WERI-Rb-1 (cell line): Measurements from ENCODE around the gene TEX52.

Experiments
- DNase-seq: peaks from one replicate; pipeline ENCODE4 v3.0.0-alpha.2; 2020
- H3K27ac ChIP-seq: fragments of 250-450 bp; sonication (Bioruptor Pico); 2 replicates; pipeline ENCODE4 v1.5.1; 2020; ENCODE audit warnings: mild to moderate bottlenecking, moderate library complexity
- H3K27me3 ChIP-seq: fragments of 250-450 bp; sonication (Bioruptor Pico); 2 replicates; pipeline ENCODE4 v1.5.1; 2021; ENCODE audit warnings: mild to moderate bottlenecking, low read depth, moderate library complexity; ENCODE audit not compliant: insufficient read depth, severe bottlenecking
- H3K36me3 ChIP-seq: fragments of 250-450 bp; sonication (Bioruptor Pico); 2 replicates; pipeline ENCODE4 v1.5.1; 2020; ENCODE audit warnings: mild to moderate bottlenecking, moderate library complexity
- H3K4me3 ChIP-seq: 2 replicates; pipeline ENCODE4 v1.5.1; 2011; ENCODE audit warnings: low read depth, mild to moderate bottlenecking, control low read depth, low read length
- H3K9me3 ChIP-seq: fragments of 250-450 bp; sonication (Bioruptor Pico); 2 replicates; pipeline ENCODE4 v1.5.1; 2021; ENCODE audit warnings: mild to moderate bottlenecking, moderate library complexity; ENCODE audit not compliant: severe bottlenecking
- CTCF ChIP-seq: IDR thresholded peaks from 2 replicates; pipeline ENCODE4 v1.5.1; 2011; ENCODE audit warnings: low read depth, mild to moderate bottlenecking, control low read depth, inconsistent platforms, low read length

TEX52 gene

GRCh38 chr12:2812290-2813213, 44.3 kb downstream of the TEX52 start, which contains the start of gene ITFG2:
ITFG2 (plus strand) TSS chr12:2812668; CDS start chr12:2812761, 93 bp downstream.
- H3K36me3 ChIP-seq = peaks cover 6% of the 10 kb centered on the region
- H3K9me3 ChIP-seq = no peaks in the 10 kb centered on the region
- H3K4me3 ChIP-seq = peak within 1 kb of the TSS; percentile 81
- DNase-seq = peak; percentile 98
- no peak for TF ChIP-seq CTCF
- H3K27me3 ChIP-seq = no peaks in the 10 kb centered on the region
- peak within 1 kb of the TSS; percentile 98 for H3K27ac ChIP-seq

- H3K9me3 ChIP-seq = no peaks in the 10 kb centered on the region
- peaks cover 8% of the 10 kb centered on the region for H3K36me3 ChIP-seq
- DNase-seq = no peak
- no peak for TF ChIP-seq CTCF
- peak overlapping the region; percentile 98; the same call in 1 of the 2 replicates for H3K27ac ChIP-seq
- peak overlapping the region; percentile 81 for H3K4me3 ChIP-seq
- H3K27me3 ChIP-seq = no peaks in the 10 kb centered on the region
These were observed 45.0 kb downstream of the TEX52 start for GRCh38 chr12:2811801-2812200.

- H3K36me3 ChIP-seq = peaks cover 40% of the 10 kb centered on the region
These were observed 50.1 kb downstream of the TEX52 start for GRCh38 chr12:2806700-2807099.

GRCh38 chr12:2805143-2805520, 51.7 kb downstream of the TEX52 start:
- H3K36me3 ChIP-seq = peaks cover 56% of the 10 kb centered on the region
- no peak overlapping the region for H3K27ac ChIP-seq
- H3K27me3 ChIP-seq = no peaks in the 10 kb centered on the region
- no peaks in the 10 kb centered on the region for H3K9me3 ChIP-seq
- no peak for DNase-seq
- H3K4me3 ChIP-seq = no peak overlapping the region
- no peak for TF ChIP-seq CTCF

More at GRCh38 chr12:2806700-2807099, 50.1 kb downstream of the TEX52 start:
- no peak for DNase-seq
- Histone ChIP-seq H3K4me3 (no peak overlapping the region), H3K27ac (no peak overlapping the region), H3K27me3 (no peaks in the 10 kb centered on the region), H3K9me3 (no peaks in the 10 kb centered on the region)
- TF ChIP-seq CTCF = no peak

GRCh38 chr12:2804393-2805142, 52.3 kb downstream of the TEX52 start:
- H3K4me3 ChIP-seq = no peak overlapping the region
- no peaks in the 10 kb centered on the region for H3K27me3 ChIP-seq
- H3K36me3 ChIP-seq = peaks cover 61% of the 10 kb centered on the region
- no peak for TF ChIP-seq CTCF
- DNase-seq = no peak
- no peak overlapping the region for H3K27ac ChIP-seq
- no peaks in the 10 kb centered on the region for H3K9me3 ChIP-seq
